Tibial artery (tissue), 4 donors: ENCODE measurements around the gene DNAJB1.
"Not testable (repeated sequence)": the region's sequence is repeated elsewhere in the genome, so short reads cannot be mapped to it uniquely, and the experiment has no call there.

Experiments
- DNase-seq, 2 donors: peaks; one replicate each; pipeline ENCODE4 v3.0.0-alpha.2; 2019
- H3K27ac ChIP-seq, 2 donors: fragments of 200-600 bp; sonication (generic) in 1 of 2; 1 replicate in 1 of 2; 2 replicates in 1 of 2; pipeline ENCODE4 v1.5.1; 2018 to 2019; ENCODE audit warnings: mild to moderate bottlenecking in 1 of 2
- H3K27me3 ChIP-seq, 2 donors: fragments of 200-600 bp; sonication (generic) in 1 of 2; one replicate each; pipeline versions ENCODE4 v1.5.1 to v1.6.0; 2016 to 2019
- H3K36me3 ChIP-seq, 3 donors: fragments of 200-600 bp; sonication (generic) in 2 of 3; one replicate each; pipeline ENCODE4 v1.5.1; 2016 to 2019; ENCODE audit warnings: mild to moderate bottlenecking in 2 of 3
- H3K4me1 ChIP-seq, 4 donors: fragments of 200-600 bp; sonication (generic) in 2 of 4; 1 replicate in 3 of 4; 2 replicates in 1 of 4; pipeline ENCODE4 v1.5.1; 2016 to 2019
- H3K4me3 ChIP-seq, 2 donors: fragments of 200-600 bp; sonication (generic) in 1 of 2; 1 replicate in 1 of 2; 2 replicates in 1 of 2; pipeline ENCODE4 v1.5.1; 2018 to 2019; ENCODE audit warnings: mild to moderate bottlenecking in 2 of 2
- H3K9me3 ChIP-seq, 3 donors: fragments of 200-600 bp; sonication (generic) in 1 of 3; one replicate each; pipeline ENCODE4 v1.5.1; 2016 to 2019
- intact Hi-C: fragments of 100-400 bp; cut with DNase I; formaldehyde crosslinking; loops from one replicate; pipeline ENCODE4 v1.15.0; 2023; ENCODE audit warnings: low total_unique reads
- TF ChIP-seq, protein P1 (sequence below), 2 experiments: fragments of 200-600 bp in 1 of 2; fragments of 450-650 bp in 1 of 2; IDR thresholded peaks; one replicate each; pipeline ENCODE4 v1.5.1; 2017 to 2019; ENCODE audit warnings: antibody characterized with exemption in 2 of 2, mild to moderate bottlenecking in 1 of 2, moderate library complexity in 1 of 2

The DNAJB1 gene

DNA sequence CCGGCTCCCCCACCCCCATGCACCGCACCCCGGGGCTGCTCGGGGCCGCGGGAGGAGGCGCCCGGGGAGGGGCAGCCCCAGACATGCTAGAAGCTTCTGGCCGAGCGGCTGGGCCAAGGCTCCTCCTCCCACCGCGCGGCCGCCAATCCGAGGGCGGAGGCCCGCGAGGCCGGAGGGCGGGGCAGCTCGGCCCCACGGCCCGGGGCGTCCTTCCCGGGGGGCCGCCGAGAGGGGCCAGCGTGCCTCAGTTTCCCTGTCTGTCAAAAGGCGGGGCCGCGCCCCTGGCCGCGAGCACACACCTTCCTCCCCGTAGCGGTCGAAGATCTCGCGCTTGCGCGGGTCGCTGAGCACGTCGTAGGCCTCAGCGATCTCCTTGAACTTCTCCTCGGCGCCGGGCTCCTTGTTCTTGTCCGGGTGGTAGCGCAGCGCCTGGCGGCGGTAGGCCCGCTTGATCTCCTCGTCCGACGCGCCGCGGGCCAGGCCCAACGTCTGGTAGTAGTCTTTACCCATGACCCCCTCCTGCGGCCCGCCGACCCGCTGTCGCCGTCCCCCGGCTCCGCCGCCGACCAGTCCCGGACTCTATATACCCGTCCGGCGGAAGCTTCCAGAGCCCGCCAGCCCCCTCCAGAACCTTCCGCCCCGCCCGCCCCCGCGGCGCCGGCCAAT is at the start of gene DNAJB1:
Gene DNAJB1, minus strand, starts transcription at position 558 of the 666 bp plus-strand sequence. Its CDS starts 48 bp downstream, at position 510.
- Histone ChIP-seq H3K4me1 (peaks cover 0 to 39% (median 28%) of the 10 kb centered on the region in 4 donors), H3K27ac (peak within 1 kb of the TSS; percentile 98 to 99), H3K4me3 (peak within 1 kb of the TSS; percentile 90 to 92), H3K27me3 (no peaks in the 10 kb centered on the region), H3K9me3 (no peaks in the 10 kb centered on the region), H3K36me3 (peaks cover 25 to 40% (median 38%) of the 10 kb centered on the region in 3 donors)
- DNase-seq = peak; percentile 80 to 93
- intact Hi-C loops = no loop called here
- TF ChIP-seq, protein P1, sequence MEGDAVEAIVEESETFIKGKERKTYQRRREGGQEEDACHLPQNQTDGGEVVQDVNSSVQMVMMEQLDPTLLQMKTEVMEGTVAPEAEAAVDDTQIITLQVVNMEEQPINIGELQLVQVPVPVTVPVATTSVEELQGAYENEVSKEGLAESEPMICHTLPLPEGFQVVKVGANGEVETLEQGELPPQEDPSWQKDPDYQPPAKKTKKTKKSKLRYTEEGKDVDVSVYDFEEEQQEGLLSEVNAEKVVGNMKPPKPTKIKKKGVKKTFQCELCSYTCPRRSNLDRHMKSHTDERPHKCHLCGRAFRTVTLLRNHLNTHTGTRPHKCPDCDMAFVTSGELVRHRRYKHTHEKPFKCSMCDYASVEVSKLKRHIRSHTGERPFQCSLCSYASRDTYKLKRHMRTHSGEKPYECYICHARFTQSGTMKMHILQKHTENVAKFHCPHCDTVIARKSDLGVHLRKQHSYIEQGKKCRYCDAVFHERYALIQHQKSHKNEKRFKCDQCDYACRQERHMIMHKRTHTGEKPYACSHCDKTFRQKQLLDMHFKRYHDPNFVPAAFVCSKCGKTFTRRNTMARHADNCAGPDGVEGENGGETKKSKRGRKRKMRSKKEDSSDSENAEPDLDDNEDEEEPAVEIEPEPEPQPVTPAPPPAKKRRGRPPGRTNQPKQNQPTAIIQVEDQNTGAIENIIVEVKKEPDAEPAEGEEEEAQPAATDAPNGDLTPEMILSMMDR (IDR thresholded peaks at IDR 0.05) = no peak

DNA sequence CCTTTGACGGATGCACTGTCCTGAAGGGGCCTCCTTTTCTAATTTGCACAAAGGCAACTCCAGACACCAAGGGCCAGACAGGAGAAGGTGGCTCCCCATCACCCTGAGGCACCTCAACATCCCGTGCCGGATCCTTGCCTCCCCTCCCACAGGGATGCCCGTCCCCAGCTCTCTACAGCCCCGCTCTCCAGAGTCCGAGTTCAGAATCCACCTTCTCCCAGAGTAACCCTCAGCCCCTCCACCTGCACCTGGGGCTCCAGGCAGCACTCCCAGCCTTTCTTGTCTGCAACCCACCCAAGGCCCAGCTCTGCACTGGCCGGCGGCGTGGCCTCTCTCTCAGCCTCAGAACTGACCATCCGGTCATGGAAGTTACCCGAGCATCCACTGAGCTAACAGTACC is 48.9 kb upstream of the DNAJB1 start:
- H3K9me3 ChIP-seq = no peaks in the 10 kb centered on the region
- TF ChIP-seq, protein P1 (IDR thresholded peaks at IDR 0.05) = no peak
- DNase-seq = no peak
- no peaks in the 10 kb centered on the region for H3K27me3 ChIP-seq
- H3K4me1 ChIP-seq = peaks cover 0 to 46% (median 30%) of the 10 kb centered on the region in 4 donors
- intact Hi-C loops = loop anchor here (5.0 kb wide), 1 partner anchor 115 kb away; no protein-coding TSS in a partner anchor
- H3K27ac ChIP-seq = no peak overlapping the region
- no peak overlapping the region for H3K4me3 ChIP-seq
- H3K36me3 ChIP-seq = peaks cover 0 to 52% (median 25%) of the 10 kb centered on the region in 3 donors

DNA sequence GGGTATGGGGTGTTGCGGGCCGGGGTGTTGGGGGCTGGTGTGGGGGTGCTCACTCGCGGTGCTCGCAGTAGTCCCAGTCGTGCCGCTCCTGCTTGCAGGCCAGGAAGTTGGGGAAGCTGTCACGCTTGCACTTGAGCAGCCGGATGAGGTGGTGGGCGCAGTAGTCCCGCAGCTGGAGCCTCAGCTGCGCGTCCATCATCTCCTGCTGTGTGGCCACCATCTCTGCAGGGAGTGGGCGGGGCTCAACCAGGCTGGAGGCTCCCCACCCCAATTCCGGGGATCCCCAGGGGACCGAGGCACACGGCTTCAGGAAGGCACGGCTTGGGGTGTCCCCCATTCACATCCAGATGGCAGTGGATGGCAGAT is 48.5 kb upstream of the DNAJB1 start:
- DNase-seq = no peak
- TF ChIP-seq, protein P1 (IDR thresholded peaks at IDR 0.05) = no peak
- H3K27me3 ChIP-seq = no peaks in the 10 kb centered on the region
- peaks cover 0 to 48% (median 33%) of the 10 kb centered on the region in 4 donors for H3K4me1 ChIP-seq
- no peaks in the 10 kb centered on the region for H3K9me3 ChIP-seq
- intact Hi-C loops = loop anchor here (5.0 kb wide), 1 partner anchor 116 kb away; no protein-coding TSS in a partner anchor
- H3K36me3 ChIP-seq = peaks cover 0 to 52% (median 25%) of the 10 kb centered on the region in 3 donors
- no peak overlapping the region for H3K4me3 ChIP-seq
- H3K27ac ChIP-seq = no peak overlapping the region

DNA sequence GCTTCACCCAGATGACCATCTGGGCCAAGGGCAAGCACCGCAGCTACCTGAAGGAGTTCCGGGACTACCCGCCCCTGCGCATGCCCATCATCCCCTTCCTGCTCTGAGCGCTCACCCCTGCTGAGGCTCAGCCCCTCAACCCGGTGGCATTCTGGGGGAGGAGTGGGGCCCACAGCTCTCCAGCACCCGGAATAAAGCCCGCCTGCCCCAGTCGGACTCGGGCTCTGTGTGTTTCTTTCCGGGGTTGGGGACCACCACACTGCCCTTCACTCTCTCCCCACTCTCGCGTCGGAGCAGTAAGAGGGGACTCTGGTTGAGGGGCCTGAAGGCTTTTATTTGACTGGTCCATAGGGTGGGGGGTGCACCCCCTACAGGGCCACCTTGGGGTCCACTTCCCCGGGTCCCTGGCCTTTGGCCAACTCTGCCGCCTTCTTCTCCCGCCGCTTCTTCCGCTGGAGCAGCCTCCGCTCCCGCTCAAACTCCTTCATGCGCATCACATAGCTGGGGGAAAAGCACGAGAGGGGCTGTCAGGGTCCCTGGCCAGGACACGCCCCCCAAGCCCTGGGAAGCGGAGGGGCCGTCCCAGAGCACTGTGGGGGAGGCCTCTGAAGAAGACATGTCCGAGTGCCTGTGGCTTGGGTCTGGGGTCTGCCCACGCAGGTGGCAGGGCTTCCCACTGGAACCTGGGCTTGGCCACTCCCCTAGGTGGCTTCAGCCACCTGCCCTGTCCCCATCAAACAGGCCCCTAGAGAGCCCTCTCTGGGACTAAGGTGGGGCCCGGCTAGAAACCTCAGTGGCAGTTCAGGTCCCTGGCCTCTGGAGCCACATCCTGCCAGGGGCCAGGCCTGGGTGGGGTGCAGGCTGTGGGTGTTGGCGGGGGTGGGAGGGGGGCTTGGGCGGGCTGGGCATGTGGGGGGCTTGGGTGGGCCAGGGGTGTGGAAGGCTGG is 47.8 kb upstream of the DNAJB1 start:
- intact Hi-C loops = loop anchor here (5.0 kb wide), 1 partner anchor 116 kb away; no protein-coding TSS in a partner anchor
- peaks cover 0 to 48% (median 36%) of the 10 kb centered on the region in 4 donors for H3K4me1 ChIP-seq
- H3K9me3 ChIP-seq = no peaks in the 10 kb centered on the region
- no peak overlapping the region for H3K4me3 ChIP-seq
- H3K27me3 ChIP-seq = no peaks in the 10 kb centered on the region
- H3K36me3 ChIP-seq = peaks cover 0 to 52% (median 25%) of the 10 kb centered on the region in 3 donors
- TF ChIP-seq, protein P1 (IDR thresholded peaks at IDR 0.05) = no peak
- no peak for DNase-seq
- H3K27ac ChIP-seq = no peak overlapping the region

DNA sequence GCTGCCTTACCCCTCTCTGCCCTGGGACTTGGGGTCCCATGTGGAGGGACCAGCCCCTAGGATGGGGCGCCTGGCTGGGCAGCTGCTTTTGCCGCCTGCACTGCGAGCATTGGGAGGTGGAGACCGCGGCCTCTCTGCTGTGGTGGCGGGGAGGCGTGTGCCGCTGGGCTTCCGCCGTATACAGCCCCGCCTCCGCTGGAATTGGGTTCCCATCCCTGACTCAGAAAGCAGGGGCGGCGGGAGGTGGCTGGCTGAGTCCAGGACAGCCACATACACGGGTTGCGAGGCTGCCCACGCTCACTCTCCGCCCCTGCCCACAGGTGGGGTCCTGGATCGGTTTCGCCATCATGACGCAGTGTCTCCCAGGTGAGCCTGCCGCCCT is 47.1 kb upstream of the DNAJB1 start:
- Histone ChIP-seq H3K9me3 (no peaks in the 10 kb centered on the region), H3K27me3 (no peaks in the 10 kb centered on the region), H3K4me1 (peaks cover 0 to 48% (median 35%) of the 10 kb centered on the region in 4 donors), H3K27ac (no peak overlapping the region), H3K4me3 (no peak overlapping the region), H3K36me3 (peaks cover 0 to 52% (median 25%) of the 10 kb centered on the region in 3 donors)
- TF ChIP-seq, protein P1 (IDR thresholded peaks at IDR 0.05) = no peak
- intact Hi-C loops = loop anchor here (5.0 kb wide), 1 partner anchor 117 kb away; no protein-coding TSS in a partner anchor
- DNase-seq = no peak

DNA sequence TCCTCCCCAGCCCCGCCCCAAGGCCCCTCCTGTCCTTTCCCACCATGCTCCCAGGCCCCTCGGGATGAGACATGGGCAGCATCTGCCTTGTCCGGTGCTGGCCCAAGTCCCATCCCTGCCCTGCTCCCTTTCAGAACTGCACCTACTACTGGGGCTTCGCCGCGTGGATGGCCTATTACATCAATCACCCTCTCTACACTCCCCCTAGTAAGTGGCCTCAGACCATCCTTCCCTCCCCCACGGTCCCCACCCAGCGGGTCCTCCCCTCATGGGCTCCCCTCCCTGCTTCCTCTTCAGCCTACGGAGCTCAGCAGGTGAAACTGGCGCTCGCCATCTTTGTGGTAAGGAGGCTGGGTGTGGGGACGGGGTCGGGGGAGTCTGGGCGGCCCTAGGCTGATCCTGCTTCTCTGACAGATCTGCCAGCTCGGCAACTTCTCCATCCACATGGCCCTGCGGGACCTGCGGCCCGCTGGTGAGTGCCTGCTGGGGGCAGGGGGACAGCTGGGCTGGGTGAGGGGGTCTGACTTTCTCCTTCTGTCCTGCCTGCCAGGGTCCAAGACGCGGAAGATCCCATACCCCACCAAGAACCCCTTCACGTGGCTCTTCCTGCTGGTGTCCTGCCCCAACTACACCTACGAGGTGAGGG is 46.6 kb upstream of the DNAJB1 start:
- not testable (repeated sequence) for H3K27me3 ChIP-seq, DNase-seq, H3K9me3 ChIP-seq, H3K27ac ChIP-seq, H3K4me3 ChIP-seq
- intact Hi-C loops = loop anchor here (5.0 kb wide), 1 partner anchor 118 kb away; no protein-coding TSS in a partner anchor
- Histone ChIP-seq H3K36me3 (peaks cover 0 to 52% (median 25%) of the 10 kb centered on the region in 3 donors), H3K4me1 (peaks cover 0 to 48% (median 34%) of the 10 kb centered on the region in 4 donors)
